OCI-LY3 (cell line): ENCODE results near the gene SLC15A1.

ENCODE experiments used
- EZH2phosphoT487 ChIP-seq: fragments of 200-600 bp; shearing (Covaris generic); IDR thresholded peaks from 2 replicates; pipeline ENCODE4 v1.6.1; 2018; ENCODE audit warnings: antibody characterized with exemption, mixed run types, low read depth
- TF ChIP-seq, protein P1 (sequence below): fragments of 200-600, 300-600 bp; sonication (generic); IDR thresholded peaks from 2 replicates; pipeline ENCODE4 v1.5.1; 2014; ENCODE audit warnings: antibody characterized with exemption, low read length, low read depth

- TF ChIP-seq, protein P1, sequence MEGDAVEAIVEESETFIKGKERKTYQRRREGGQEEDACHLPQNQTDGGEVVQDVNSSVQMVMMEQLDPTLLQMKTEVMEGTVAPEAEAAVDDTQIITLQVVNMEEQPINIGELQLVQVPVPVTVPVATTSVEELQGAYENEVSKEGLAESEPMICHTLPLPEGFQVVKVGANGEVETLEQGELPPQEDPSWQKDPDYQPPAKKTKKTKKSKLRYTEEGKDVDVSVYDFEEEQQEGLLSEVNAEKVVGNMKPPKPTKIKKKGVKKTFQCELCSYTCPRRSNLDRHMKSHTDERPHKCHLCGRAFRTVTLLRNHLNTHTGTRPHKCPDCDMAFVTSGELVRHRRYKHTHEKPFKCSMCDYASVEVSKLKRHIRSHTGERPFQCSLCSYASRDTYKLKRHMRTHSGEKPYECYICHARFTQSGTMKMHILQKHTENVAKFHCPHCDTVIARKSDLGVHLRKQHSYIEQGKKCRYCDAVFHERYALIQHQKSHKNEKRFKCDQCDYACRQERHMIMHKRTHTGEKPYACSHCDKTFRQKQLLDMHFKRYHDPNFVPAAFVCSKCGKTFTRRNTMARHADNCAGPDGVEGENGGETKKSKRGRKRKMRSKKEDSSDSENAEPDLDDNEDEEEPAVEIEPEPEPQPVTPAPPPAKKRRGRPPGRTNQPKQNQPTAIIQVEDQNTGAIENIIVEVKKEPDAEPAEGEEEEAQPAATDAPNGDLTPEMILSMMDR = no peak
- no peak for TF ChIP-seq EZH2phosphoT487
Measured at GRCh38 chr13:98652721-98653462, 99.6 kb downstream of the SLC15A1 start.
